ENCODE data around the gene CELF4.

Gene CELF4

DNA sequence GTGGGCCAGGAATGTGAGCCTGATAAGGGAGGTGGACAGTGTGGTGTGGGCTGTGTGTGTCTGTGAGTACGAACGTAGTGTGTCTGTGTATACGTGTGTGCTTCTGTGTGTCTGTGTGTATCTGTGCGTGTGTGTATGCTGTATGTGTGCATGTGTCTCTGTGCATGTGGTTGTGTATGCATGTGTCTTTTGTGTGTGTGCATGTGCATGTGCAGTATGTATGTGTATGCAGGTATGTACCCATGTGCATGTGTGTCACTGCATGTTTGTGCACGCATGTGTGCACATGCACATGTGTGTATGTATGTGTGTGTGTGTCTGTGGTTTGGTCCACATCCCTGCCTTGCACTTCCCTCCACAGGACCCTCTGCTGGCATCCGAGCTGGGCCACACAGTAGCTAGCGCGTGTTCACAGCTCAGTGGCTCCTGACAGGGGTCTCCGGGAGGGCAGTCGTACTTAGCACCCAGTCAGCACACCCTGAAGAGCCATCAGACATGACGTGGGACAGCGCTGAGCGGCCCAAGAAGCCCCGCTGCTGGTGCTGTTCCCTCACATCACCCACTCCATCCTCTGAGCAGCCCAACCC lies 114.3 kb downstream of the CELF4 start:
- no peaks in the 10 kb centered on the region for H3K9me3 ChIP-seq (ENCODE audit: low read depth, low read length)
- H3K4me3 ChIP-seq: no peak overlapping the region
- H3K9ac ChIP-seq (ENCODE audit: insufficient read length): no peak overlapping the region
- TF ChIP-seq EZH2 (IDR thresholded peaks at IDR 0.05) (no peak), POLR2AphosphoS5 (IDR thresholded peaks at IDR 0.05; ENCODE audit: borderline replicate concordance, low read depth, low read length) (no peak), FOXP2 (optimal IDR thresholded peaks at IDR 0.05; ENCODE audit: control extremely low read depth, extremely low read length, insufficient read depth) (no peak)
- H3K27ac ChIP-seq: no peak overlapping the region
- H3K36me3 ChIP-seq (ENCODE audit: insufficient read depth, low read length): no peaks in the 10 kb centered on the region
- no peak for DNase-seq (ENCODE audit: low read depth, low spot score)

DNA sequence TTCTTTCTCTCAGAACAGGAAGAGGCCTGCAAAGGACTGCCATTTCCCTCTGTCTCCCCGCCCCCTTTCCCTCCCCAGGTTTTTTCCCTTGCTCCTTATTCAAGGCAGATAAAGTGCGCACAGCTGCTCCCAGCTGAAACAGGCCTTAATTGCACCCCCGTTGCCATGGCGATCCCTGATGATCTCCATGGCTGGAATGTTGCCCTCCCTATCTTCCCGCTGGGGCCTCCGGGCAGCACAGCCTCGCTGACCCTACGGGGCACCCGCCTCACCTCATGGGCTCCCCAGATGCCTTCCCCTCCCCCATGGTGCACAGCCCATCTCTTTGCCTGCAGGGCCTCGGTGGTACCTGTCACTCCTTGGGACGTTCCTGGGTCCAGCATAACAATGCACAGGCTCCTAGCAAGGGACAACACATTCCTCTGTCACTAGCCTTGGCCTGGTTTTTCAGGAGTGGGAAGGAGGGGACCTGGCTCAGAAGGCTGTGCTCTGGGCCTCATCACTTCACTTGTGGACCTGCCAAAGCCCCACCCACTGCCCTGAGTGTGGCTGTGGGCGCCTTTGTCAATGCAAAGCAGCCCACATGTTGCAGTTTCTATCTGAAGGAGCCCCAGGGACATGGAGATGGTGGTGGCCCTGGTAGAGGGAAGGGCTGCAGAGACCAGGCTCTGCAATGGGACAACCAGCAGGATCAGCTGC lies 115.0 kb downstream of the CELF4 start:
- Histone ChIP-seq H3K9me3 (ENCODE audit: low read depth, low read length) (no peaks in the 10 kb centered on the region), H3K9ac (ENCODE audit: insufficient read length) (no peak overlapping the region), H3K4me3 (no peak overlapping the region)

GRCh38 chr18:37449618-37450017 lies 116.0 kb downstream of the CELF4 start:
- H3K9me3 ChIP-seq (ENCODE audit: low read depth, low read length): no peaks in the 10 kb centered on the region
- no peak overlapping the region for H3K9ac ChIP-seq (ENCODE audit: insufficient read length)
- no peak overlapping the region for H3K4me3 ChIP-seq
- H3K27ac ChIP-seq: no peak overlapping the region
- TF ChIP-seq EZH2 (IDR thresholded peaks at IDR 0.05): no peak
- no peak for TF ChIP-seq POLR2AphosphoS5 (IDR thresholded peaks at IDR 0.05; ENCODE audit: borderline replicate concordance, low read depth, low read length)
- no peak for TF ChIP-seq FOXP2 (optimal IDR thresholded peaks at IDR 0.05; ENCODE audit: control extremely low read depth, extremely low read length, insufficient read depth)
- no peaks in the 10 kb centered on the region for H3K36me3 ChIP-seq (ENCODE audit: insufficient read depth, low read length)
- DNase-seq (ENCODE audit: low read depth, low spot score): no peak

More for the DNA sequence above, 115.0 kb downstream of the CELF4 start:
- Histone ChIP-seq H3K27ac (no peak overlapping the region), H3K36me3 (ENCODE audit: insufficient read depth, low read length) (no peaks in the 10 kb centered on the region)
- DNase-seq (ENCODE audit: low read depth, low spot score): no peak
- no peak for TF ChIP-seq FOXP2 (optimal IDR thresholded peaks at IDR 0.05; ENCODE audit: control extremely low read depth, extremely low read length, insufficient read depth)
- no peak for TF ChIP-seq POLR2AphosphoS5 (IDR thresholded peaks at IDR 0.05; ENCODE audit: borderline replicate concordance, low read depth, low read length)
- TF ChIP-seq EZH2 (IDR thresholded peaks at IDR 0.05): no peak

GRCh38 chr18:37448946-37449345 lies 116.7 kb downstream of the CELF4 start:
- H3K9me3 ChIP-seq (ENCODE audit: low read depth, low read length): no peaks in the 10 kb centered on the region
- no peak for DNase-seq (ENCODE audit: low read depth, low spot score)
- H3K9ac ChIP-seq (ENCODE audit: insufficient read length): no peak overlapping the region
- TF ChIP-seq FOXP2 (optimal IDR thresholded peaks at IDR 0.05; ENCODE audit: control extremely low read depth, extremely low read length, insufficient read depth) (no peak), POLR2AphosphoS5 (IDR thresholded peaks at IDR 0.05; ENCODE audit: borderline replicate concordance, low read depth, low read length) (no peak), EZH2 (IDR thresholded peaks at IDR 0.05) (no peak)
- H3K36me3 ChIP-seq (ENCODE audit: insufficient read depth, low read length): no peaks in the 10 kb centered on the region
- no peak overlapping the region for H3K27ac ChIP-seq
- H3K4me3 ChIP-seq: no peak overlapping the region

- no peak for DNase-seq (ENCODE audit: low read depth, low spot score)
- H3K9ac ChIP-seq (ENCODE audit: insufficient read length): no peak overlapping the region
- no peaks in the 10 kb centered on the region for H3K9me3 ChIP-seq (ENCODE audit: low read depth, low read length)
- H3K4me3 ChIP-seq: no peak overlapping the region
- TF ChIP-seq FOXP2 (optimal IDR thresholded peaks at IDR 0.05; ENCODE audit: control extremely low read depth, extremely low read length, insufficient read depth): no peak
- no peak for TF ChIP-seq POLR2AphosphoS5 (IDR thresholded peaks at IDR 0.05; ENCODE audit: borderline replicate concordance, low read depth, low read length)
- no peak for TF ChIP-seq EZH2 (IDR thresholded peaks at IDR 0.05)
- no peak overlapping the region for H3K27ac ChIP-seq
- H3K36me3 ChIP-seq (ENCODE audit: insufficient read depth, low read length): no peaks in the 10 kb centered on the region
Observed at GRCh38 chr18:37447962-37448888, 117.4 kb downstream of the CELF4 start.

DNA sequence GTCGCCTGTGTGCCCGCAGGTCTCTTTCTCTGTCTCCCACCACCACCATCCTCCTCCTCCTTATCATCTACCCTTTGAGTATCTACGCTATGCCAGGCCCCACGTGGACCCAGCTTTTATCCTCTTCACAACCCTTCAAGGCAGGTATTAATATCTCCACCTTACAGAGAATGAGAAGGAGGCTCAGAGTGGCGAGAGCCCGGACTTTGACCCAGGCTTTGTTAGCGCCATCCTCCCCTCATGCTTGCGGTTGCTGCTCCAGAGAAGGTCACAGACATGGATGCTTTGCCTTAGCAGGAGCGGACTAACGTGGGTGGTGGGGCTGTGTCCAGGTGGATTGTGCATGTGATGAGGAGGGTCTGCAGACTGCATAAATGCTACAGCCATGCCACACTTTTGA lies 119.8 kb downstream of the CELF4 start:
- no peak overlapping the region for H3K27ac ChIP-seq
- H3K4me3 ChIP-seq: no peak overlapping the region
- no peak for DNase-seq (ENCODE audit: low read depth, low spot score)
- TF ChIP-seq FOXP2 (optimal IDR thresholded peaks at IDR 0.05; ENCODE audit: control extremely low read depth, extremely low read length, insufficient read depth) (no peak), POLR2AphosphoS5 (IDR thresholded peaks at IDR 0.05; ENCODE audit: borderline replicate concordance, low read depth, low read length) (no peak), EZH2 (IDR thresholded peaks at IDR 0.05) (no peak)
- no peak overlapping the region for H3K9ac ChIP-seq (ENCODE audit: insufficient read length)
- no peaks in the 10 kb centered on the region for H3K36me3 ChIP-seq (ENCODE audit: insufficient read depth, low read length)
- no peaks in the 10 kb centered on the region for H3K9me3 ChIP-seq (ENCODE audit: low read depth, low read length)

GRCh38 chr18:37445368-37445767 lies 120.2 kb downstream of the CELF4 start:
- TF ChIP-seq FOXP2 (optimal IDR thresholded peaks at IDR 0.05; ENCODE audit: control extremely low read depth, extremely low read length, insufficient read depth) (no peak), EZH2 (IDR thresholded peaks at IDR 0.05) (no peak), POLR2AphosphoS5 (IDR thresholded peaks at IDR 0.05; ENCODE audit: borderline replicate concordance, low read depth, low read length) (no peak)
- no peak overlapping the region for H3K27ac ChIP-seq

More at GRCh38 chr18:37445368-37445767, 120.2 kb downstream of the CELF4 start:
- Histone ChIP-seq H3K9me3 (ENCODE audit: low read depth, low read length) (no peaks in the 10 kb centered on the region), H3K9ac (ENCODE audit: insufficient read length) (no peak overlapping the region), H3K36me3 (ENCODE audit: insufficient read depth, low read length) (no peaks in the 10 kb centered on the region), H3K4me3 (no peak overlapping the region)
- no peak for DNase-seq (ENCODE audit: low read depth, low spot score)

All from SK-N-MC (cell line).